GM12872 (cell line): Measurements from ENCODE around the gene BCAM.

ENCODE experiments used
- TF ChIP-seq, protein P1 (sequence below): IDR thresholded peaks from 3 replicates; pipeline ENCODE4 v1.5.1; 2011; ENCODE audit warnings: low read depth, mild to moderate bottlenecking, low read length, moderate library complexity; ENCODE audit not compliant: insufficient read depth

The BCAM gene

GRCh38 chr19:44851427-44851826 lies 42.5 kb downstream of the BCAM start:
- TF ChIP-seq, protein P1, sequence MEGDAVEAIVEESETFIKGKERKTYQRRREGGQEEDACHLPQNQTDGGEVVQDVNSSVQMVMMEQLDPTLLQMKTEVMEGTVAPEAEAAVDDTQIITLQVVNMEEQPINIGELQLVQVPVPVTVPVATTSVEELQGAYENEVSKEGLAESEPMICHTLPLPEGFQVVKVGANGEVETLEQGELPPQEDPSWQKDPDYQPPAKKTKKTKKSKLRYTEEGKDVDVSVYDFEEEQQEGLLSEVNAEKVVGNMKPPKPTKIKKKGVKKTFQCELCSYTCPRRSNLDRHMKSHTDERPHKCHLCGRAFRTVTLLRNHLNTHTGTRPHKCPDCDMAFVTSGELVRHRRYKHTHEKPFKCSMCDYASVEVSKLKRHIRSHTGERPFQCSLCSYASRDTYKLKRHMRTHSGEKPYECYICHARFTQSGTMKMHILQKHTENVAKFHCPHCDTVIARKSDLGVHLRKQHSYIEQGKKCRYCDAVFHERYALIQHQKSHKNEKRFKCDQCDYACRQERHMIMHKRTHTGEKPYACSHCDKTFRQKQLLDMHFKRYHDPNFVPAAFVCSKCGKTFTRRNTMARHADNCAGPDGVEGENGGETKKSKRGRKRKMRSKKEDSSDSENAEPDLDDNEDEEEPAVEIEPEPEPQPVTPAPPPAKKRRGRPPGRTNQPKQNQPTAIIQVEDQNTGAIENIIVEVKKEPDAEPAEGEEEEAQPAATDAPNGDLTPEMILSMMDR: no peak

DNA sequence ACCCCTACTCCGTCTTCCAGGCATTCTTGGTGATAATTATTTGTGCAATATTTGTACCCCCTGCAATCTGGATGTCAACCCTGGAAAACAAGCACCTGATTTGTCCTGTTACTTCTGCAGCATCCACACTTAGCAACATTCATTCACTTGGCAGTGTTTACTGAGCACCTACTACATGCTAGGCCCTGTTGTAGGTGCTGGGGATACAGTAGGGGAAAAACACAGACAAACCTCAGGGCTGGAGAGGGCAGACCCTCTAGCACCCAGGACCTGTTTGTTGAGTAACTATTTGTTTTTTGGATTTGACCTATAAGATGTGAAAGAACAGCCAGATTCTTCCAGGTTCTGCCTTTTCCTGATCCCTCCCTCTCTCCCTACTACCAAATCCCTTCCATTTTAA lies 46.7 kb downstream of the BCAM start:
- TF ChIP-seq, protein P1: no peak

GRCh38 chr19:44856421-44857083 lies 47.6 kb downstream of the BCAM start:
- TF ChIP-seq, protein P1: no peak

DNA sequence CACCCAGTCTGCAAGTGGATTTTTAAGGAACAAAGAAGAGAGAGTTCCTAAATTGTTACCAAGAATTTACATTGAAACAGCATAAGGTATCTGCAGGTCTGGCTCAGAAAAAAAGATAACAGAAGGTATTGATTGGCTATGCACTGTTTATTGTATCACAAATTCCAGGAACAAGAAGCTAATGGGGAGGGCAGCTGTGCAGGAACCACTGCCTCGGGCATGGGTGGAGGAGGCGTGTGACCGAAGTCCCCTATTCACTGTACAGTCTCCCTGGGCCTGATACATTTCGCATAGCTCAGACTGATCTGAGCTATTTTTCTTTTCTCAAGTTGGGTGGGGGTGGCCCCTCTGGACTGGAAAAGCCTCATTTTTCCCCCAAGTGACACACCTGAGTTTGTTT lies 48.9 kb downstream of the BCAM start:
- TF ChIP-seq, protein P1: no peak

GRCh38 chr19:44863990-44864389 lies 55.1 kb downstream of the BCAM start:
- TF ChIP-seq, protein P1: no peak

- TF ChIP-seq, protein P1: no peak
Measured at GRCh38 chr19:44865196-44865767, 56.4 kb downstream of the BCAM start.

DNA sequence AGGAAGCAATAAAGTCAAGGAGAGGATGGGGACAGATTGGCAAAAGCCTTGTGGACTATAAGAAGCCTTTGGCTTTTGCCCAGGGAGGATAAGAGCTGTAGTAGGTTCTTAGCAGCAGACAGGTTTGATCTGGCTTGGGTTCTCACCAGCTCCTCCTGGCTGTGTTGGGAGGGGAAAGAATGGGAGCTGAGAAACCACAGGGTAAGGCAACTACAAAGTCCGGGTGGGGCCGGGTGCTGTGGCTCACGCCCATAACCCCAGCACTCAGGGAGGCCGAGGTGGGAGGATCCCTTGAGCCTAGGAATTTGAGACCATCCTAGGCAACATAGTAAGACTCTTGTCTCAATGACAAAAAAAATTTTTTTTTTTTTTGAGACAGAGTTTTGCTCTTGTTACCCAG lies 57.8 kb downstream of the BCAM start:
- TF ChIP-seq, protein P1: no peak
